ENCODE results near the gene JMJD6.

The JMJD6 gene

DNA sequence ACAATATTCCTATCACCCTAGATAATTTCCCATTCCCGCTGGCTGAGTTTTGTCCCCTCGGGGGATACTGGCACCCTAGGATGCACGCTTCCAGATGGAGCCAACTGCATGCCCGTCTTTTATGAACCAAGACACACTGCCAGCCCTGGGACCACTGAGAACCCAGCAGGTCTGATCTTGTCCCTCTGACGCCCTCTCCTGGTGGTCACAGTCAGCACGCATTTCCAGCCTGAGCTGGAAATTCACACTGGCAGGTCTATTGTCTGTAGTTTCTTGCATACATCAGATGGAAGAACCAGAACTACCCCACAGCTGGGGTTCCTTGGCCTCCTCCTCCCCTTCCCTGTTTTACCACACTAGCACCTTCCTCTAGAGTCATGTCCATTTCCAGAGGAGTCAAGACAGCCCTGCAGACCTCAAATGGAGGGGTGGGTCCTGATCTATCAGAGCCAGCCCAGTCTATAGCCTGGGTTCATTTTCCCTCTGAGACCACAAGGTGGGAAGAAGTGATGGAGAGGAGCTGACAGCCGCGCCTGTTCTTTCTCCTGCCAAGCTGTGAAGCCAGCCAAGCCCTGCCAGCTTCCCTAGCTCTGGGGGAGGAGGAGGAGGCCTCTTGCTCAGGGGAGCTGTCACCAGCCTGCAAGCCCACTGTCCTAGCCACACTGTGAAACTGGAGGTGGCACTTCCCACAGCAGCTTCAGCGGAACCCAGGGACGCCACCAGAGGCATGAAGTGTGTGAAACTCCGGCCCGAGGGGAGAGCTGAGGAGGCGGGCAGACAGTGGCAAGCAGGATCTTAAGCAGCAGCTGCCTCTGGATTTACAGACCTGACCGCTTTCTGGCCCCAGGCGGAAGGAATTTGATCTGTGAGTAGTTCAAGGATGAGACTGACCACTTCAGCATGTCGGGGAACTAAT lies 44.9 kb downstream of the JMJD6 start:
- H3K4me3 ChIP-seq (ENCODE audit: low read depth, low read length, poor library complexity, severe bottlenecking) = no peak overlapping the region
- no peak overlapping the region for H3K27ac ChIP-seq (ENCODE audit: low read depth, low read length, poor library complexity, severe bottlenecking)
- H3K4me1 ChIP-seq (ENCODE audit: insufficient read depth, low read length, severe bottlenecking) = peaks cover 12% of the 10 kb centered on the region
- H3K36me3 ChIP-seq (ENCODE audit: insufficient read depth, low read length) = no peaks in the 10 kb centered on the region
- TF ChIP-seq, protein P1, sequence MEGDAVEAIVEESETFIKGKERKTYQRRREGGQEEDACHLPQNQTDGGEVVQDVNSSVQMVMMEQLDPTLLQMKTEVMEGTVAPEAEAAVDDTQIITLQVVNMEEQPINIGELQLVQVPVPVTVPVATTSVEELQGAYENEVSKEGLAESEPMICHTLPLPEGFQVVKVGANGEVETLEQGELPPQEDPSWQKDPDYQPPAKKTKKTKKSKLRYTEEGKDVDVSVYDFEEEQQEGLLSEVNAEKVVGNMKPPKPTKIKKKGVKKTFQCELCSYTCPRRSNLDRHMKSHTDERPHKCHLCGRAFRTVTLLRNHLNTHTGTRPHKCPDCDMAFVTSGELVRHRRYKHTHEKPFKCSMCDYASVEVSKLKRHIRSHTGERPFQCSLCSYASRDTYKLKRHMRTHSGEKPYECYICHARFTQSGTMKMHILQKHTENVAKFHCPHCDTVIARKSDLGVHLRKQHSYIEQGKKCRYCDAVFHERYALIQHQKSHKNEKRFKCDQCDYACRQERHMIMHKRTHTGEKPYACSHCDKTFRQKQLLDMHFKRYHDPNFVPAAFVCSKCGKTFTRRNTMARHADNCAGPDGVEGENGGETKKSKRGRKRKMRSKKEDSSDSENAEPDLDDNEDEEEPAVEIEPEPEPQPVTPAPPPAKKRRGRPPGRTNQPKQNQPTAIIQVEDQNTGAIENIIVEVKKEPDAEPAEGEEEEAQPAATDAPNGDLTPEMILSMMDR (IDR thresholded peaks at IDR 0.05; ENCODE audit: low read length) = peak; percentile 89
- TF ChIP-seq EZH2 (IDR thresholded peaks at IDR 0.05; ENCODE audit: borderline replicate concordance, low read length) = no peak
- H3F3A ChIP-seq (ENCODE audit: insufficient read depth, low read length) = no peaks in the 10 kb centered on the region
- H3K27me3 ChIP-seq (ENCODE audit: insufficient read depth, low read length) = peaks cover 10% of the 10 kb centered on the region; the same call in 1 of the 2 replicates
- no peaks in the 10 kb centered on the region for H4K20me1 ChIP-seq (ENCODE audit: insufficient read depth, low read length)
- H3K4me2 ChIP-seq (ENCODE audit: low read length) = no peak overlapping the region
- H3K9me3 ChIP-seq (ENCODE audit: low read length) = no peaks in the 10 kb centered on the region
- H3K9me2 ChIP-seq (ENCODE audit: low read depth, low read length) = no peaks in the 10 kb centered on the region
- no peaks in the 10 kb centered on the region for H3K79me2 ChIP-seq (ENCODE audit: insufficient read depth, low read length)
- no peak overlapping the region for H3K9ac ChIP-seq (ENCODE audit: low read length)
- no peak overlapping the region for H2AFZ ChIP-seq (ENCODE audit: low read length)

- Histone ChIP-seq H3K9me2 (ENCODE audit: low read depth, low read length) (no peaks in the 10 kb centered on the region), H3K9me3 (ENCODE audit: low read length) (no peaks in the 10 kb centered on the region), H3K36me3 (ENCODE audit: insufficient read depth, low read length) (no peaks in the 10 kb centered on the region), H3K4me2 (ENCODE audit: low read length) (no peak overlapping the region), H3K4me1 (ENCODE audit: insufficient read depth, low read length, severe bottlenecking) (peaks cover 12% of the 10 kb centered on the region), H3K27me3 (ENCODE audit: insufficient read depth, low read length) (peaks cover 7% of the 10 kb centered on the region; the same call in 1 of the 2 replicates), H3K79me2 (ENCODE audit: insufficient read depth, low read length) (no peaks in the 10 kb centered on the region), H4K20me1 (ENCODE audit: insufficient read depth, low read length) (no peaks in the 10 kb centered on the region), H3F3A (ENCODE audit: insufficient read depth, low read length) (no peaks in the 10 kb centered on the region), H2AFZ (ENCODE audit: low read length) (no peak overlapping the region), H3K27ac (ENCODE audit: low read depth, low read length, poor library complexity, severe bottlenecking) (no peak overlapping the region), H3K4me3 (ENCODE audit: low read depth, low read length, poor library complexity, severe bottlenecking) (no peak overlapping the region), H3K9ac (ENCODE audit: low read length) (no peak overlapping the region)
- TF ChIP-seq, protein P1 (IDR thresholded peaks at IDR 0.05; ENCODE audit: low read length) = no peak
- no peak for TF ChIP-seq EZH2 (IDR thresholded peaks at IDR 0.05; ENCODE audit: borderline replicate concordance, low read length)
Observed at GRCh38 chr17:76679239-76679638, 47.2 kb downstream of the JMJD6 start.

- Histone ChIP-seq H3K36me3 (ENCODE audit: insufficient read depth, low read length) (no peaks in the 10 kb centered on the region), H3K79me2 (ENCODE audit: insufficient read depth, low read length) (no peaks in the 10 kb centered on the region), H3K4me1 (ENCODE audit: insufficient read depth, low read length, severe bottlenecking) (peaks cover 12% of the 10 kb centered on the region), H3K9ac (ENCODE audit: low read length) (no peak overlapping the region), H3K27me3 (ENCODE audit: insufficient read depth, low read length) (peaks cover 7% of the 10 kb centered on the region; the same call in 1 of the 2 replicates), H3K27ac (ENCODE audit: low read depth, low read length, poor library complexity, severe bottlenecking) (no peak overlapping the region), H3K4me2 (ENCODE audit: low read length) (no peak overlapping the region), H2AFZ (ENCODE audit: low read length) (no peak overlapping the region), H4K20me1 (ENCODE audit: insufficient read depth, low read length) (no peaks in the 10 kb centered on the region), H3K4me3 (ENCODE audit: low read depth, low read length, poor library complexity, severe bottlenecking) (no peak overlapping the region), H3K9me3 (ENCODE audit: low read length) (no peaks in the 10 kb centered on the region), H3F3A (ENCODE audit: insufficient read depth, low read length) (no peaks in the 10 kb centered on the region), H3K9me2 (ENCODE audit: low read depth, low read length) (no peaks in the 10 kb centered on the region)
- TF ChIP-seq EZH2 (IDR thresholded peaks at IDR 0.05; ENCODE audit: borderline replicate concordance, low read length) = no peak
- TF ChIP-seq, protein P1 (IDR thresholded peaks at IDR 0.05; ENCODE audit: low read length) = no peak
Observed at GRCh38 chr17:76678330-76678729, 48.1 kb downstream of the JMJD6 start.
